Immature natural killer cell (primary cell): Measurements from ENCODE around the gene LDLR. TPM values are rescaled to one million over a fixed set of nuclear protein-coding genes. Genes with fewer than 3 reads are reported as not detected.

Experiments
- DNase-seq, 3 donors: peaks; one replicate each; pipeline ENCODE4 v3.0.0; 2022; ENCODE audit warnings: mixed read lengths in 1 of 3
- H3K27ac Mint-ChIP-seq, 6 donors: one replicate each; pipeline ENCODE4 v1.8.0; 2020; ENCODE audit warnings: mixed read lengths in 6 of 6, mild to moderate bottlenecking in 5 of 6, inconsistent platforms in 4 of 6, moderate library complexity in 3 of 6
- H3K27me3 Mint-ChIP-seq, 3 donors: one replicate each; pipeline ENCODE4 v1.8.0; 2020 to 2021; ENCODE audit warnings: low read depth in 3 of 3, mild to moderate bottlenecking in 3 of 3, mixed read lengths in 3 of 3, moderate library complexity in 3 of 3, inconsistent platforms in 1 of 3
- H3K36me3 Mint-ChIP-seq, 3 donors: one replicate each; pipeline ENCODE4 v1.8.0; 2020; ENCODE audit warnings: mixed read lengths in 3 of 3, inconsistent platforms in 2 of 3, mild to moderate bottlenecking in 2 of 3
- H3K4me1 Mint-ChIP-seq, 2 donors: one replicate each; pipeline ENCODE4 v1.8.0; 2020; ENCODE audit warnings: inconsistent platforms in 2 of 2, mild to moderate bottlenecking in 2 of 2, mixed read lengths in 2 of 2, moderate library complexity in 1 of 2
- H3K4me3 Mint-ChIP-seq, 5 donors: one replicate each; pipeline ENCODE4 v1.8.0; 2020; ENCODE audit warnings: mild to moderate bottlenecking in 5 of 5, mixed read lengths in 5 of 5, inconsistent platforms in 3 of 5, moderate library complexity in 3 of 5
- H3K9me3 Mint-ChIP-seq, 6 donors: one replicate each; pipeline ENCODE4 v1.8.0; 2020; ENCODE audit warnings: mild to moderate bottlenecking in 6 of 6, mixed read lengths in 6 of 6, inconsistent platforms in 4 of 6, moderate library complexity in 3 of 6
- polyA plus RNA-seq, 3 donors: library from polyadenylated mRNA; unstranded; fragments of 300-500 nt; fragmentation: Illumina TruSeq; gene quantifications; one replicate each; pipeline ENCODE4 v1.2.3, GENCODE V29; 2021

Gene LDLR
- polyA plus RNA-seq: 10 to 100 TPM; 10.8 to 28.1 (median 22.8) TPM

- peak; percentile 77 to 80 (median 78) for DNase-seq
- Mint-ChIP-seq H3K27me3 (peaks cover 0 to 6% (median 0%) of the 10 kb centered on the region in 3 donors), H3K9me3 (no peaks in the 10 kb centered on the region), H3K4me1 (peaks cover 42 to 46% of the 10 kb centered on the region in 2 donors), H3K36me3 (no peaks in the 10 kb centered on the region), H3K27ac (peak within 1 kb of the TSS; percentile 94 to 96 (median 96)), H3K4me3 (peak within 1 kb of the TSS; percentile 88 to 94 (median 94))
Observed at GRCh38 chr19:11089254-11090013, at the start of gene LDLR. Gene LDLR (plus strand): TSS chr19:11089463. CDS start chr19:11089549, 86 bp downstream.

GRCh38 chr19:11041194-11041593 is 48.1 kb upstream of the LDLR start:
- H3K4me1 Mint-ChIP-seq: peaks cover 0 to under 1% of the 10 kb centered on the region in 2 donors
- no peaks in the 10 kb centered on the region for H3K9me3 Mint-ChIP-seq
- no peak overlapping the region for H3K27ac Mint-ChIP-seq
- peaks cover 1 to 6% (median 2%) of the 10 kb centered on the region in 3 donors for H3K27me3 Mint-ChIP-seq
- DNase-seq: no peak
- H3K36me3 Mint-ChIP-seq: peaks cover 15 to 43% (median 23%) of the 10 kb centered on the region in 3 donors
- H3K4me3 Mint-ChIP-seq: no peak overlapping the region

- no peak for DNase-seq
- Mint-ChIP-seq H3K9me3 (no peaks in the 10 kb centered on the region), H3K27ac (peak overlapping the region in 1 of 6 donors; percentile 62), H3K4me3 (no peak overlapping the region), H3K27me3 (peaks cover 1 to 5% (median 2%) of the 10 kb centered on the region in 3 donors), H3K36me3 (peaks cover 15 to 35% (median 20%) of the 10 kb centered on the region in 3 donors), H3K4me1 (no peaks in the 10 kb centered on the region)
Observed at GRCh38 chr19:11041966-11042627, 47.2 kb upstream of the LDLR start.

GRCh38 chr19:11044431-11044830 is 44.8 kb upstream of the LDLR start:
- DNase-seq: no peak
- H3K4me3 Mint-ChIP-seq: no peak overlapping the region
- peaks cover 1 to 4% (median 4%) of the 10 kb centered on the region in 3 donors for H3K27me3 Mint-ChIP-seq
- H3K9me3 Mint-ChIP-seq: no peaks in the 10 kb centered on the region
- H3K27ac Mint-ChIP-seq: peak overlapping the region in 2 of 6 donors; percentile 51 to 73
- peaks cover 9 to 20% (median 12%) of the 10 kb centered on the region in 3 donors for H3K36me3 Mint-ChIP-seq
- H3K4me1 Mint-ChIP-seq: peaks cover 13 to 16% of the 10 kb centered on the region in 2 donors

- Mint-ChIP-seq H3K9me3 (no peaks in the 10 kb centered on the region), H3K27ac (no peak overlapping the region), H3K36me3 (peaks cover 9 to 20% (median 12%) of the 10 kb centered on the region in 3 donors), H3K4me1 (peaks cover 24 to 25% of the 10 kb centered on the region in 2 donors), H3K4me3 (no peak overlapping the region), H3K27me3 (peaks cover 1 to 4% (median 4%) of the 10 kb centered on the region in 3 donors)
- no peak for DNase-seq
Observed at GRCh38 chr19:11045536-11045935, 43.7 kb upstream of the LDLR start.

- no peak for DNase-seq
- Mint-ChIP-seq H3K27ac (peak overlapping the region in 4 of 6 donors; percentile 7 to 39 (median 20)), H3K9me3 (no peaks in the 10 kb centered on the region), H3K36me3 (peaks cover 9 to 17% (median 12%) of the 10 kb centered on the region in 3 donors), H3K27me3 (peaks cover 0 to 4% (median 2%) of the 10 kb centered on the region in 3 donors), H3K4me1 (peaks cover 25 to 29% of the 10 kb centered on the region in 2 donors), H3K4me3 (no peak overlapping the region)
Observed at GRCh38 chr19:11046605-11047354, 42.5 kb upstream of the LDLR start.

GRCh38 chr19:11047866-11048265 is 41.4 kb upstream of the LDLR start:
- H3K4me3 Mint-ChIP-seq: peak overlapping the region in 2 of 5 donors; percentile 27 to 40

GRCh38 chr19:11050323-11051114 is 38.7 kb upstream of the LDLR start:
- H3K36me3 Mint-ChIP-seq: peaks cover 0 to 4% (median 3%) of the 10 kb centered on the region in 3 donors
- peaks cover 25 to 29% of the 10 kb centered on the region in 2 donors for H3K4me1 Mint-ChIP-seq
- no peaks in the 10 kb centered on the region for H3K9me3 Mint-ChIP-seq
- peak overlapping the region in 1 of 5 donors; percentile 60 for H3K4me3 Mint-ChIP-seq
- no peak for DNase-seq
- H3K27ac Mint-ChIP-seq: peak overlapping the region in 3 of 6 donors; percentile 37 to 94 (median 58)
- peaks cover 0 to 2% (median 0%) of the 10 kb centered on the region in 3 donors for H3K27me3 Mint-ChIP-seq

More at GRCh38 chr19:11047866-11048265, 41.4 kb upstream of the LDLR start:
- Mint-ChIP-seq H3K9me3 (no peaks in the 10 kb centered on the region), H3K27ac (peak overlapping the region in 2 of 6 donors; percentile 56 to 58), H3K4me1 (peaks cover 25 to 29% of the 10 kb centered on the region in 2 donors), H3K36me3 (peaks cover 9 to 13% (median 13%) of the 10 kb centered on the region in 3 donors), H3K27me3 (peaks cover 0 to 4% (median 0%) of the 10 kb centered on the region in 3 donors)
- DNase-seq: no peak

GRCh38 chr19:11053817-11054195 is 35.5 kb upstream of the LDLR start:
- Mint-ChIP-seq H3K36me3 (peaks cover 0 to 4% (median 3%) of the 10 kb centered on the region in 3 donors), H3K4me1 (peaks cover 15 to 23% of the 10 kb centered on the region in 2 donors), H3K27ac (no peak overlapping the region), H3K9me3 (no peaks in the 10 kb centered on the region), H3K27me3 (no peaks in the 10 kb centered on the region), H3K4me3 (no peak overlapping the region)
- DNase-seq: no peak

- Mint-ChIP-seq H3K27me3 (no peaks in the 10 kb centered on the region), H3K4me3 (no peak overlapping the region), H3K9me3 (no peaks in the 10 kb centered on the region), H3K4me1 (peaks cover 11 to 19% of the 10 kb centered on the region in 2 donors), H3K27ac (no peak overlapping the region), H3K36me3 (peaks cover 0 to 4% (median 3%) of the 10 kb centered on the region in 3 donors)
- no peak for DNase-seq
Observed at GRCh38 chr19:11054200-11054599, 35.1 kb upstream of the LDLR start.

- DNase-seq: no peak
- H3K4me3 Mint-ChIP-seq: no peak overlapping the region
- peaks cover 6 to 14% of the 10 kb centered on the region in 2 donors for H3K4me1 Mint-ChIP-seq
- H3K27ac Mint-ChIP-seq: no peak overlapping the region
- H3K27me3 Mint-ChIP-seq: no peaks in the 10 kb centered on the region
- no peaks in the 10 kb centered on the region for H3K9me3 Mint-ChIP-seq
- H3K36me3 Mint-ChIP-seq: peaks cover 0 to 4% (median 3%) of the 10 kb centered on the region in 3 donors
Observed at GRCh38 chr19:11054628-11055027, 34.6 kb upstream of the LDLR start.

- no peak overlapping the region for H3K4me3 Mint-ChIP-seq
- no peaks in the 10 kb centered on the region for H3K4me1 Mint-ChIP-seq
- no peak overlapping the region for H3K27ac Mint-ChIP-seq
- peaks cover 0 to 5% (median 4%) of the 10 kb centered on the region in 3 donors for H3K36me3 Mint-ChIP-seq
- H3K27me3 Mint-ChIP-seq: no peaks in the 10 kb centered on the region
- H3K9me3 Mint-ChIP-seq: no peaks in the 10 kb centered on the region
- DNase-seq: no peak
Observed at GRCh38 chr19:11058246-11059030, 30.8 kb upstream of the LDLR start.
